Measurements from ENCODE around the gene SH3BGR.

SH3BGR gene

GRCh38 chr21:39513735-39514134, 62.0 kb downstream of the SH3BGR start:
- no peak overlapping the region for H3K4me3 ChIP-seq (ENCODE audit: insufficient read depth in 1 of 2, low read depth in 1 of 2, low read length in 2 of 2)

GRCh38 chr21:39515684-39516472, 64.1 kb downstream of the SH3BGR start:
- Histone ChIP-seq H3K4ac (ENCODE audit: low read depth in 1 of 2, low read length in 2 of 2) (no peak overlapping the region), H3K27me3 (ENCODE audit: control insufficient read depth in 1 of 2, insufficient read depth in 1 of 2, low read length in 2 of 2) (no peaks in the 10 kb centered on the region), H3K79me1 (replicated peaks; ENCODE audit: low read length, poor library complexity, severe bottlenecking) (no peaks in the 10 kb centered on the region), H2BK5ac (ENCODE audit: low read depth, low read length, poor library complexity, severe bottlenecking) (no peak overlapping the region), H3K4me1 (ENCODE audit: control insufficient read depth, insufficient read depth, low read depth, low read length) (peaks cover 4% of the 10 kb centered on the region), H2AK5ac (ENCODE audit: low read length, severe bottlenecking) (no peak overlapping the region), H3K27ac (ENCODE audit: low read length, poor library complexity, severe bottlenecking) (no peak overlapping the region), H2BK15ac (ENCODE audit: low read depth, poor library complexity, severe bottlenecking) (no peak overlapping the region), H4K91ac (ENCODE audit: low read length) (no peak overlapping the region), H2BK120ac (ENCODE audit: low read depth, low read length) (no peak overlapping the region), H2BK12ac (ENCODE audit: low read length in 2 of 2) (no peak overlapping the region), H3K23ac (ENCODE audit: low read length in 2 of 2) (no peak overlapping the region), H3K18ac (ENCODE audit: low read depth in 1 of 2, low read length in 2 of 2) (no peak overlapping the region), H3K36me3 (ENCODE audit: control insufficient read depth in 1 of 2, insufficient read depth in 2 of 2, low read depth in 1 of 2, low read length in 2 of 2) (no peaks in the 10 kb centered on the region), H3K4me2 (ENCODE audit: low read length, poor library complexity, severe bottlenecking) (no peak overlapping the region), H3K4me3 (ENCODE audit: insufficient read depth in 1 of 2, low read depth in 1 of 2, low read length in 2 of 2) (no peak overlapping the region), H4K8ac (ENCODE audit: low read length) (no peak overlapping the region), H3K9me3 (ENCODE audit: control insufficient read depth, low read length) (no peaks in the 10 kb centered on the region), H3K9ac (ENCODE audit: low read length) (no peak overlapping the region), H2AFZ (ENCODE audit: low read depth, low read length) (no peak overlapping the region), H3K14ac (ENCODE audit: low read length in 2 of 2) (no peak overlapping the region)
- 56% methylated on average over 4 of the region's 8 CpGs for whole genome bisulfite sequencing
- DNase-seq: no peak

More at GRCh38 chr21:39513735-39514134, 62.0 kb downstream of the SH3BGR start:
- Histone ChIP-seq H3K9me3 (ENCODE audit: control insufficient read depth, low read length) (no peaks in the 10 kb centered on the region), H3K4ac (ENCODE audit: low read depth in 1 of 2, low read length in 2 of 2) (no peak overlapping the region), H3K4me1 (ENCODE audit: control insufficient read depth, insufficient read depth, low read depth, low read length) (peaks cover 2% of the 10 kb centered on the region), H4K91ac (ENCODE audit: low read length) (no peak overlapping the region), H4K8ac (ENCODE audit: low read length) (no peak overlapping the region), H3K18ac (ENCODE audit: low read depth in 1 of 2, low read length in 2 of 2) (no peak overlapping the region), H2BK120ac (ENCODE audit: low read depth, low read length) (no peak overlapping the region), H3K23ac (ENCODE audit: low read length in 2 of 2) (no peak overlapping the region), H3K9ac (ENCODE audit: low read length) (no peak overlapping the region), H2BK15ac (ENCODE audit: low read depth, poor library complexity, severe bottlenecking) (no peak overlapping the region), H3K27ac (ENCODE audit: low read length, poor library complexity, severe bottlenecking) (no peak overlapping the region), H2BK12ac (ENCODE audit: low read length in 2 of 2) (no peak overlapping the region), H3K27me3 (ENCODE audit: control insufficient read depth in 1 of 2, insufficient read depth in 1 of 2, low read length in 2 of 2) (no peaks in the 10 kb centered on the region), H2BK5ac (ENCODE audit: low read depth, low read length, poor library complexity, severe bottlenecking) (no peak overlapping the region), H3K79me1 (replicated peaks; ENCODE audit: low read length, poor library complexity, severe bottlenecking) (no peaks in the 10 kb centered on the region), H3K4me2 (ENCODE audit: low read length, poor library complexity, severe bottlenecking) (no peak overlapping the region), H2AFZ (ENCODE audit: low read depth, low read length) (no peak overlapping the region), H2AK5ac (ENCODE audit: low read length, severe bottlenecking) (no peak overlapping the region), H3K36me3 (ENCODE audit: control insufficient read depth in 1 of 2, insufficient read depth in 2 of 2, low read depth in 1 of 2, low read length in 2 of 2) (no peaks in the 10 kb centered on the region), H3K14ac (ENCODE audit: low read length in 2 of 2) (no peak overlapping the region)
- DNase-seq: no peak
- 83% methylated on average over 1 of the region's 1 CpG for WGBS

GRCh38 chr21:39518055-39518846, 66.5 kb downstream of the SH3BGR start:
- H3K18ac ChIP-seq (ENCODE audit: low read depth in 1 of 2, low read length in 2 of 2): no peak overlapping the region
- H3K14ac ChIP-seq (ENCODE audit: low read length in 2 of 2): no peak overlapping the region
- H3K27me3 ChIP-seq (ENCODE audit: control insufficient read depth in 1 of 2, insufficient read depth in 1 of 2, low read length in 2 of 2): no peaks in the 10 kb centered on the region
- H3K27ac ChIP-seq (ENCODE audit: low read length, poor library complexity, severe bottlenecking): no peak overlapping the region
- H3K79me1 ChIP-seq (replicated peaks; ENCODE audit: low read length, poor library complexity, severe bottlenecking): no peaks in the 10 kb centered on the region
- H2BK120ac ChIP-seq (ENCODE audit: low read depth, low read length): no peak overlapping the region
- no peak overlapping the region for H2BK5ac ChIP-seq (ENCODE audit: low read depth, low read length, poor library complexity, severe bottlenecking)
- H4K91ac ChIP-seq (ENCODE audit: low read length): no peak overlapping the region
- no peak overlapping the region for H2BK15ac ChIP-seq (ENCODE audit: low read depth, poor library complexity, severe bottlenecking)
- H3K9me3 ChIP-seq (ENCODE audit: control insufficient read depth, low read length): no peaks in the 10 kb centered on the region
- no peak overlapping the region for H3K4me3 ChIP-seq (ENCODE audit: insufficient read depth in 1 of 2, low read depth in 1 of 2, low read length in 2 of 2)
- peak overlapping the region; percentile 34 for H3K9ac ChIP-seq (ENCODE audit: low read length)
- H3K4ac ChIP-seq (ENCODE audit: low read depth in 1 of 2, low read length in 2 of 2): no peak overlapping the region
- no peaks in the 10 kb centered on the region for H3K36me3 ChIP-seq (ENCODE audit: control insufficient read depth in 1 of 2, insufficient read depth in 2 of 2, low read depth in 1 of 2, low read length in 2 of 2)
- peaks cover 3% of the 10 kb centered on the region for H3K4me1 ChIP-seq (ENCODE audit: control insufficient read depth, insufficient read depth, low read depth, low read length)
- no peak overlapping the region for H3K4me2 ChIP-seq (ENCODE audit: low read length, poor library complexity, severe bottlenecking)
- no peak overlapping the region for H3K23ac ChIP-seq (ENCODE audit: low read length in 2 of 2)
- no peak overlapping the region for H2AK5ac ChIP-seq (ENCODE audit: low read length, severe bottlenecking)
- no peak overlapping the region for H4K8ac ChIP-seq (ENCODE audit: low read length)
- H2BK12ac ChIP-seq (ENCODE audit: low read length in 2 of 2): no peak overlapping the region
- DNase-seq: peak; percentile 58
- no peak overlapping the region for H2AFZ ChIP-seq (ENCODE audit: low read depth, low read length)
- 41% methylated on average over 8 of the region's 13 CpGs for WGBS

GRCh38 chr21:39518847-39519210, 67.1 kb downstream of the SH3BGR start:
- Histone ChIP-seq H3K18ac (ENCODE audit: low read depth in 1 of 2, low read length in 2 of 2) (no peak overlapping the region), H4K8ac (ENCODE audit: low read length) (no peak overlapping the region), H4K91ac (ENCODE audit: low read length) (no peak overlapping the region), H3K27ac (ENCODE audit: low read length, poor library complexity, severe bottlenecking) (no peak overlapping the region), H2AK5ac (ENCODE audit: low read length, severe bottlenecking) (no peak overlapping the region), H3K23ac (ENCODE audit: low read length in 2 of 2) (no peak overlapping the region), H3K9me3 (ENCODE audit: control insufficient read depth, low read length) (no peaks in the 10 kb centered on the region), H3K4me3 (ENCODE audit: insufficient read depth in 1 of 2, low read depth in 1 of 2, low read length in 2 of 2) (no peak overlapping the region), H2BK5ac (ENCODE audit: low read depth, low read length, poor library complexity, severe bottlenecking) (no peak overlapping the region), H3K4ac (ENCODE audit: low read depth in 1 of 2, low read length in 2 of 2) (no peak overlapping the region), H3K4me1 (ENCODE audit: control insufficient read depth, insufficient read depth, low read depth, low read length) (peaks cover 3% of the 10 kb centered on the region), H3K4me2 (ENCODE audit: low read length, poor library complexity, severe bottlenecking) (no peak overlapping the region), H3K9ac (ENCODE audit: low read length) (peak overlapping the region; percentile 34), H2BK12ac (ENCODE audit: low read length in 2 of 2) (no peak overlapping the region), H3K27me3 (ENCODE audit: control insufficient read depth in 1 of 2, insufficient read depth in 1 of 2, low read length in 2 of 2) (no peaks in the 10 kb centered on the region), H2AFZ (ENCODE audit: low read depth, low read length) (no peak overlapping the region), H2BK15ac (ENCODE audit: low read depth, poor library complexity, severe bottlenecking) (no peak overlapping the region), H3K36me3 (ENCODE audit: control insufficient read depth in 1 of 2, insufficient read depth in 2 of 2, low read depth in 1 of 2, low read length in 2 of 2) (no peaks in the 10 kb centered on the region), H2BK120ac (ENCODE audit: low read depth, low read length) (no peak overlapping the region), H3K14ac (ENCODE audit: low read length in 2 of 2) (no peak overlapping the region), H3K79me1 (replicated peaks; ENCODE audit: low read length, poor library complexity, severe bottlenecking) (no peaks in the 10 kb centered on the region)
- 99% methylated on average over 3 of the region's 5 CpGs for WGBS
- no peak for DNase-seq

Measured in mesenchymal stem cell (in vitro differentiated cells and primary cell).